Lung microvascular endothelial cell (primary cell): ENCODE measurements around the gene PHF10. TPM values are rescaled to one million over a fixed set of nuclear protein-coding genes. Genes with fewer than 3 reads are reported as not detected.

Source experiments
- total RNA-seq: library from RNA; depleted of rRNA; stranded (reverse); fragments of >200 nt; gene quantifications from 2 replicates; pipeline ENCODE4 v1.2.1, GENCODE V29; 2014

Gene PHF10
- total RNA-seq, 1 donor from 2014 or later: 23.8 TPM

Other genes with a start within 250 kb of the PHF10 start
- 10.9 and 18.7 TPM in 2 replicates for gene WDR27, start 22.5 kb downstream of the PHF10 start, total RNA-seq
- 18.1 and 22.6 TPM in 2 replicates for gene C6orf120, start 22.4 kb downstream of the PHF10 start, total RNA-seq
- gene DYNLT2, start 27.1 kb upstream of the PHF10 start, total RNA-seq: 0.22 and 0.60 TPM in 2 replicates
- gene ERMARD, start 27.1 kb upstream of the PHF10 start, total RNA-seq: 9.4 and 11.3 TPM in 2 replicates